GM18870 (cell line): Measurements from ENCODE around the gene CEP85L.

Experiments used
- ATAC-seq: cut with Tn5 transposase; IDR thresholded peaks from one replicate; pipeline ENCODE4 v1.9.1; 2021; ENCODE audit warnings: moderate library complexity; ENCODE audit not compliant: unreplicated experiment

The CEP85L gene

DNA sequence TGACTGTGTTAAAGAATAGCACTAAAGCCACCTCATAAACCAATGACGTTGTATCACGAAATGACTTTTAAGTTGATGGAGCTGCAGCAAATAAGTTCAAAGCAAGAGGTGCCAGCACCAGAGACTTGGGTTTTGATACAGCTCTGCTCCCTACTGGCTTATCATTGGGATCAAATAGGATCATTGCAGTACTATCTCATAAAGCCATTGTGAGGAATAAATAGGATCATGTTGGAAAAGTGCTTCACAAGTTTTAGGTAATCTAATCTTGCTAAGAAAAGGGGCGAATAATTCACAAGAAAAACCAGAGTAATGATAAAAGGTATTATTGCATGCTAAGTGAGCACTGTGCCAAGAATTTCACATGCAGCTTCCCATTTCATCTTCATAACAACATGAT lies 10.4 kb upstream of the CEP85L start:
- no peak for ATAC-seq

DNA sequence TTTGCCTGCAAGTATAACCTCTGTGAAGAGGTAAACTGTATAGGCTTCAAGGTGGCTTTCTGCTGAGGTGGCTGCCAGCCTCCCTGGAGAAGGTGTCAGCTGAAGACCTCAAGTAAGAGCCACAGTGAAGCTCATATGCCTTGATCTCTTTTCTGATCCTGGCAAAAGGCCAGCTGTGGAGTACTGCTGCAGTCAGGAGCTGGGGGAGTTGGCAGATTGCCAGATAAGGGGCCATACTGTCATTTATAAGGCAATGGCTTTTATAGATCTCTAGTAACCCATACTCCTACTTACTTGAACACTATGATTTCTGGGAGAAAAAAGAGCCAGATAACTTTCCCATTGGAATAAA lies 8.8 kb upstream of the CEP85L start:
- ATAC-seq, result no peak

DNA sequence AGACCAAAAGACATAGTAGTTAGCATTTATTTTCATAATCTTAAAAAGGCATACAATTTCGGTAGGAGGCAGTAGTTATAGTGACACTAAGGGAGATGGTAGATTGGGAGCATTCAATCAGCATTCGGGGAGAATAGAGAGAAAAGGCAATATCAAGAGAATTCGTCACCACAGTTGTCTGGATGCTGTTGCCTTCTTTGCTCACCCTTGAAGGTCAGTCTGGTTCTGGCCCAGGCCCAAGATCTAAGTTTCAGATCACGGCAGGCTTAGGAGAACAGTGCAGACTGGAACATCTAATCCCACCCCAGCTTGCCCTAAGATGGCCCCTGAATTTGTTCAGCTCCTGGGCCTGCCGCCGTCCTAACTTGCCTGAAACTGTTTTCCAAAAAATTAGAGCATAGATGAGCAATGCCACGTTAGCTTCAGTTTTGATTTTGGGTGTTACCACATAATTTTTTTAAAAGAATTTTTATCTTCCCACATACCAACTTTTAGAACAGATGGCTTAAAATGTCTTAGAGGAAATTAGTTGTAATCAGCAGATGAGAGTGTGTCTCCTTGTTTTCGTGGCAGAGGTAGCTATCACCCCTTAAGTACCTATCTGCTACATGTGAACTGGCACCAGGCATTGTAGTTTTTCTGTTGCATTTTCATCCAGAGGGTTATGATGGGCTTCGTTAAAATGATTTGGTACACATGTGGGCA lies 8.3 kb upstream of the CEP85L start:
- ATAC-seq, result no peak

DNA sequence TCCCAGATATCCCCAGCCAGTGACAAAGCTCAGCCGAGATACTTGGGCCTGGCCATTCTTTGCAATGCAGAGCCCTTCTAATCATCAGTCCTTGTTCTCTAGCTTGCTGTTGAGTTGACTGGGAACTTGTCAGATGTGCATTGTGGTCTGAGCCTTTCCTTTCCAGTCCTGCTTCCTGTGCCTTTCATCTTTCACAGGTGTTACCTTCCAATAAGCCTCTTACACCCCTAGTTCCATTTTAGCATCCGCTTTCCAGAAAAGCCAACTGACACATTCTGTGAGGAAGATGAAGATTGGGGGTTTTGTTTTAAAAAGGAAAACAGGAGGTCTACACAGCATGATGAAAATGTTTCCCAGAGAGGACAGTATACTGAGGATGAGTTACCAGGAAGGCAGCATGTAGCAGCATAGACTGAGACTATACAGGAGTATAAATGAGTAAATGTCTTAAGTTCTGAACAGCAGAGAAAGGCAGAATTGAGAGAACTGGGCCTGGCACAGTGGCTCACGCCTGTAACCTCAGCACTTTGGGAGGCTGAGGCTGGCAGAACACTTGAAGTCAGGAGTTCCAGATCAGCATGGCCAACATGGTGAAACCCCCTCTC lies 5.6 kb upstream of the CEP85L start:
- no peak for ATAC-seq

DNA sequence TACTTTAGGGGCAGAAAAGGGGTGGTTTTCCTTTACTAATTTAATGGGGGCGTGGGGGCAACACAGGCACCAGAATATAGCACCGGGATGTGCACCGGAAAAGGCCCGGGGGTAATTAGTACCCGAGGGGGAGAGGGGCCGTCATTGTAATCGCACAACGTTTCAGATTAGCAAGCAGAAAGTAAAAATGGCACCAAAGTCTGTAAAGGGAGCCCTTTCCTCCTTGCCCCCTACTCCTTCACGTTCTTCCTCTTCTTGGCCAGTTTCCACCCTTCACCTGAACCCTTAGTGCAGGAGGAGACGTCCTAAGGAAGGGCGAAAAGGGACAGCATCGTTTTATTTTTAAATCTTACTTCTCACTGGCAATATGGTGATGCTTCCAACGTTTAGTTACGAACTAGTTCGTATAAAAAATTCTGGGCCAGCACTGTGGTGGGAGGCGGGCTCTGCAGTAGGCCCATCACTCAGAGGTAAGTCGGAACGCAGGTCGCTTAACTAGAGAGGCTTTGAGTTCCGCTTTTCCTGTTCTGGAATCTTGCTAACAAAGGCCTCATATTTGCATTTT lies 742 bp upstream of the CEP85L start:
- no peak for ATAC-seq

DNA sequence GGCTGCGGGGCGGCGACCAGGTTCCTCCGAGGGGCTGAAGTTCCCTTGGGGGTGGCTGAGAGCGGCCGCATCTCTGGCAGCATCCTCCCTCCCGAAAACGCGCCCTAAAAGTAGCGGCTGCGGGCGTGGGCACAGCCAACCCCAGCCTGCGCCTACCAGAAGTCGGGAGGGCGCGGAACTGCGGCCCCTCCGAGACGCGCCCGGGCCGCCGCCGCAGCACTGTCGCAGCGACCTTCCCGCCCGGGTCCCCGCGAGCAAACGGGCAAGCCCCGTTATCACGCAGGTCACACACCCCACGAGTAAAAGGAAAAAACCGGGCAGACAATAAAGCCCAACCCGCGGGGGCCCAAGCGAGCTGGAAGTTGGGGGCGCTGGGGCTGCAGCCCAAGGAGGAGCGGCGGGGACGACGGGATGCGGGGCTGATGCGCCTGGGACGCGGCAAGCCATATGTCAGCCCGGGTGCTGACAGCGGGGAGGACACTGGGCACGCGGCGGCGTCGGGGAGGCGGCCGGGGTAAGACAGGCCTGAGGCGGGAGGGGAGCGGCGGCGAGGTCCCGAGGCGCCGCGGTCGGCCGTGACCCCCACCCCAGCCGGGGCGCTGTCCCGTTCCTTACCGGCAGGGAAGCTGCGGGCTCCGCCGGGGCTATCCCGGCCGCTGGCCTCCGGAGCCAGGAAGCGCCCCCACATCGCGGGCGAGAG lies 659 bp downstream of the CEP85L start:
- ATAC-seq, result peak; percentile 30

DNA sequence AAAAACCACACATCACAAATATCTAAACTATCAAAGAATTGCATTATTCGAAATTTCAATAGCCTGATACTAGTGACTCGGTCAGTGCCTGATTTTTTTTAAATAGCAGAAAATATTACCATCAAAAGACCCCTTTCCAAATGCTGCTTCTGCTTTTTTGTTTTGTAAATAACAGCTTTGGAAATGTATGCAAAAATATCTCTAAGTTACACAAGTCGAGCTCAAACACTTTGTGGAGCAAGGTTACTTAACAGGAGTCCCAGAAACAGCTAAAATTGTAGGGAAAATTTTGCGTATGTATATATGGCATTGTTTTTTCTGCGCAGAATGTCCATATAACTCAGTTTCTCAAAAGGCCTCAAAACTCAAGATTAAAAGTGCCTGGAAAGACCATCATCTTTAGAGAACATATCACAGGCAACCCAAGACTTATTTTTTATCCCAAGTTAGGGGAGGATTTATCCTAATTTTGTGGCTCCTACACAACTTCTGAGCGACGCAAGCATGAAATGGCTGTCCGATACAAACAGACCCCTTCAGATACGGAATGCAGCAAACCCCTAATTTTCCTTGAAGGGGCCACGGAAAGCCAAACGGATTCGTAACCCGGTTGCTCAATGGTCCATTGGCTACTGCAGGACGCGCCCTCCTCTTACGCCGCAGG lies 1.3 kb downstream of the CEP85L start:
- ATAC-seq, result peak; percentile 12

DNA sequence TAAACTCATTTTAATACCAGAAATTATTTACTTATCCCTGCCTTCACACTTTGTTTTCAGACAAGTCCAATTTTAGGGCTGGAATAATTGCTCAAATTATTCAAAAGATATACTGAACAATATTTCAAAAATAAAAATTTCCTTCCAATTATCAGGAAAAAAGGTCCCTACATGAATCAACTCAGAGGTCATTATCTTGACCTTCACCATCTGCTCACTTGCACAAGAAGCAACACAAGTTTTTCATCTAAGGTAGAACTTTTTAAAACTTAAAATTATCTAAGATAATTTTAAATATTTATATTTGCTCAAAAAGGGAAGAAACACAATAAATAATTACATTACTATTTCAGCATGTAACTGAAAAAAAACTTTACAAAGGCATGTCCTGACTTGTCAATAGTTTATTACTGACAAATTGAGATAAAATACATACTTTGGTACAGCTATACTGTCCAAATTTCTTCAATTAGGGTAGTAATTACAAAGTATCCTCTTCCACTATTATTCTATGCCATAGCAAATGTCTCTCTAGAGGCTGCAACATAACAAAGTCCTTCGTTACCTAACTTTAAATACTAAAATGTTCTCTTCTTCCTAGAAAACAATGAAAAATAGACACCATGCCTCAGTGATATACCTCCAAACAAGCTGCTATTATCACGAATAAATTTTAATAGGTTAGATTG lies 2.4 kb downstream of the CEP85L start:
- ATAC-seq, result no peak

DNA sequence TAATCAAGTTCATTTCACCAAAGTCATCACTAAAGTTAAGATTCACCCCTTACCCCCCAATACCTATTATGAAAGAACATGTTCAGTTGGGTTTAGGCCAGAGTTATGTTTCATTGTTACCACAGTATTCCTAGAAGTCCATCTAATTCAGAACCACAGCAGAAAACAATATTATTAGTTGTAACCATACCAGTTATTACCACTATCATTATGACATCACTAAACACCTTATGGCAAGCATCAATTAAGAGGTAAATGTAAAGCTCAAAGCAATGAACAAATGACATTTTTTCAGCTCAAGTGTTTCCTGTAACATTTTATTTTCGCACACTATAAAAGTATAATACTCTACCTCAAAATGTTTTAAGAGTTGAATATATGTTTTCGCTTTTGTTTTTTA lies 4.4 kb downstream of the CEP85L start:
- ATAC-seq, result no peak

DNA sequence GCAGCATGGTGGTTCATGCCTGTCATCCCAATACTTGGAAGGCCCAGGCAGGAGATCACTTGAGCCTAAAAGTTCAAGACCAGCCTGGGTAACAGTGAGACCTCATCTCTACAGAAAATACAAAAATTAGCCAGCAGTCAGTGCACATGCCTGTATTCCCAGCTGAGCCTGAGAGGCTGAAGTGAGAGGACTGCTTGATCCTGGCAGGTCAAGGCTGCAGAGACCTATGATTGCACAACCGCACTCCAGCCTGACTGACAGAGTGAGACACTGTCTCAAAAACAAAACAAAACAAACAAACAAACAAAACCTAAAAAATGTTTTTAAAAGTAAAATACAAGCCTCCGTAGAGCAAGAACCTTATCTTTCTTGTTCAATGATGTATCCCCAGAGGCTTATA lies 6.0 kb downstream of the CEP85L start:
- ATAC-seq, result no peak

DNA sequence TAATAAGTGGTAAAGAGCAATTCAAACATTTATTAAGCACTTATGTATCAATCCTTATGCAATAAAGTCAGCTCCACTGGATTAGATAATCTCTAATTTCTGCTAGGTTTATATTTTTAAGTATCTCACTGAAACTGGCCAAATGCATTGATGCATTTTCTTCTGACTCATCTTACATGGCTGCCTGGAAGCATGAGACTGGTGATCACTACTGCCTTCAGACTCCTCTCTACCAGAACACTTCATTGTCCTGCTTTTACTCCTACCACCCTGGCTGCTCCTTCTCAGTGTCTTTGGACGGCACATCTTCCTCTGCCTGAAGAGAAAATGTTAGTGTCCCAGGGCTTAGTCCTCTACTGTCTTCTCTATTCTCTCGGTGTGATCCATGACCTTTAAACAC lies 7.4 kb downstream of the CEP85L start:
- ATAC-seq, result no peak

DNA sequence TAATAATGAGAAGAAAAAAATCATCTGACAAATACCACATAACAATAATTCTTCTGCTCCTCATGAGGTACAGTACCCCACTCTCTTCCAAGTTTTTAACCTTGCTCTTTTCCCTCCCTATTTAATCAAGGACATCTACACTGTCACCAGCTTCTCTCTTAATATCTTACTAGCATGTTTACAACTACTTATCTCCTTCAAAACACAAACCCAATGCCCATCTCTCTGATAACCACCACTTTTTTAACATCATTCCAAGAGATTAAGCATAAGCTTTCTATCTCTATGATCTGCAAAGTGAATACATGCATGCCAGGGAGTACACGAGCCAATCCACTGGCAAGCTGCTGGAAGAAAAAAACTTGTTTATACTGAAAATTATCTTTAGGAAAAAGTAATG lies 10.3 kb downstream of the CEP85L start:
- no peak for ATAC-seq

DNA sequence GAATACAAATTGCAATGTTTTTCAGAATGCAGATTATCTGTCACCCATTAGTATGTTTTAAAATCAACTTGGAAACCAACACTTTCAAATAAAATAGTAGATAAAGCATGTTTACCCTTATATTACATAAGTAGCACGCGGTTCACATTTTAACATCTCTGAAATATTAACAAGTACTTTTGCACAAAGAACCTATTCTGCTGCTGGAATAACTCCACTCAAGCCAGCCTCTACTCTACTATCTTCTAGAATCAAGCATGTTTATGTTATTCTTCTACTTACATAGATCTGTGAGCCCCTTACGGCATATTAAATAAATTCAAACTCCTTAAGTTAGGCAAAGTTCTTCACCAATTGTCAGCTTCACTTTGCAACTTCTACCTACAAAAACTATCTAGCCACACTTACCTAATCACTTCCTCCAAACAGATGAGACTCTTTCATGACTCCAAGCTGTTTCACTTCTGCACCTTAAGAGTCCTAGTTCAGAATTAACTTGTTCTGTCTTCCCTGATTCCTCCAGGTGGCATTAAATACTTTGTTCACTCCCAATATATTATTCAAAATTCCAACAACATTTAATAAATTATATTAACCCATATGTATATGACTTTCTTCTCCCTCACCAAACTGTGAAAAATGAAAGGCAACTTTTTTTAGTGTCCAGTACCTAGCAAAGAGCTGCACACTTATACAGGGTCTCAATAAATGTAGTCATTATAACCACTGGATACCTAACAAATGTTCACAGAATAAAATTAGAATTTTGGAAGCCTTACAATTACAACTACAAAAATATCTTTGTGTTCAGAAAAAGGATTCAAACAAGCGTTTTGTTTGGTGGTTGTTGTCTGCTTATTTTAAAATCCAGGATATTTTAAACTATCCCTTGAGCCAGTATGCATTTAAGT lies 12.1 kb downstream of the CEP85L start:
- ATAC-seq, result peak; percentile 83

DNA sequence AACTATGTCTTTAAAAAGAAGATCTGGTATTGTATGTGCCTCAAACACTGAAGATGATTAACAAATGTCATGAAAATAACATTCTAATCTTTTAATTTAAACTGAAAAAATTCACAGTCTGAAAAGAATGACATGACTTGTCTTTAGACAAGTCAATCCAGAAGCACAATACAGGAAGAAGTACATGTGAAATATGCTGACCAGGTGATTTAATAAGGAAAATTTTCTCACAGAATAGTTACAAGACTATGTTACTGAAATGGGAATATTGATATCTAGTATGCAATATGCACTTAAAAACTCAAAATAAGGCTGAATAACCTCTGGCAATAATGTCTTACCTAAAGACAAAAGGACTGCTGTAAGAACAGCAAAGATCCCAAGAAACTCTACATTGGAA lies 13.1 kb downstream of the CEP85L start:
- no peak for ATAC-seq

DNA sequence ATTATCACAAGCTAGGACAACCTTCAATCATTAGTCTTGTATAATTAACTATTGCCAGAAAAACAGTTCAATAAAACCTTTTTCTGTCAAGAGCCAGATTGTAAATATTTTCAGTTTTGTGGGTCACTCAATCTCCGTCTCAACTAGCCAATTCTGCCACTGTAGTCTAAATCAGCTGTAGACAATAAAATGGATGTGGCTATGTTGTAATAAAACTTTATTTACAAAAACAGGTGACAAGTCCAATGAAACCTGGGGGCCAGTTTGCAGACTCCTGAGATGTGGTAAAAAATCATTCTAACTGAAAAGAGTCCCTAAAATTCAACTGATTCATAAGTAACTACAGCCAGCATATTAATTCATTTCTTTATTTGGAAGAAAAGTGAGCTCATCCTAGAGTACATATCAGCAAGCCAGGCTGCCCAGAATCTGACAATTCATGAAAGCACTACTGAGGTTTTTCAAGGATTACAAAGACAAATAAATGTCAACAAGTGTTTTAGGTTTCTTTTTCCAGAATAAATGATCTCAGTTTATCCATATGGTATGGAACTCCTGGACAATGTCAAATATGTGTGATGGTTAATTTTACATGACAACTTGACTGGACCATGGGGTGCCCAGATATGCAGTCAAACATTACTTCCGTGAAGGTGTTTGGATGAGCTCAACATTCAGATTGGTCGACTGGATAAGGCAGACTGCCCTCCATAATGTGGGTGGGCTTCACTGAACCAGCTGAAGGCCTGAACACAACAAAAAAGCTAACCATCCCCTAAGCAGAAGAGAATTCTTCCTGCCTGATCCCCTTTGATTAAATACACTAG lies 15.3 kb downstream of the CEP85L start:
- ATAC-seq, result no peak

DNA sequence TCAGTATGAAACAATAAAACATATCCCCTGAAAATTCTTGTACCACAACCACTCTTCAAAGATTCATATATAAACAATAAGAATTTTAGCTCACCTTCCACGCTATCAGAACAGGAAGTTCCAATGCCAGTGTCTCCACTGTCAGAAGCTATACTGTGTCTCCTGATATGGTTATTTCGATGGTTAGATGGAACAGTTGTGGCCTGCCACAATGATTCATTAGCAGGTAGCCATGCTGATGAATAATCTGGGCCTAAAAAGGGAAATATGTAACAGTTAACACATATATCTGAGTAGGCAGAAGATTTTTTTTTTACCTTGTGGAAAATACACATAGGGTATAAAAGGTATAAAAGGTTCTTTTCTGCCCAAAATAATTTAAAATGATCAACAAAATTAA lies 19.0 kb downstream of the CEP85L start:
- no peak for ATAC-seq

DNA sequence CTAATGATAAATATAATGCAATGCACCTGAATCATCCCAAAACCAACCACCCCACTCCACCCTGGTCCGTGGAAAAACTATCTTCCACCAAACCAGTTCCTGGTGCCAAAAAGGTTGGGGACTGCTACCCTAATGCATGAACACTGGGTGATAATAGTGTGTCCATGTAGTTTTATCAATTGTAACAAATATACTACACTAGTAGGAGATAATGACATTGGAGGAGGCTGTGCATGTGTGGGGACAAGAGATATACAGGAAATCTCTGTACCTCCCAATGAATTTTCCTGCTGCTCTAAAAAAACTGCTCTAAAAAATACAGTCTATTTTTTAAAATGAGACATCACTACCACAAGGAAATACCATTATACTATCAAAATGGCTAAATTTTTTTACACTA lies 20.5 kb downstream of the CEP85L start:
- ATAC-seq, result no peak

DNA sequence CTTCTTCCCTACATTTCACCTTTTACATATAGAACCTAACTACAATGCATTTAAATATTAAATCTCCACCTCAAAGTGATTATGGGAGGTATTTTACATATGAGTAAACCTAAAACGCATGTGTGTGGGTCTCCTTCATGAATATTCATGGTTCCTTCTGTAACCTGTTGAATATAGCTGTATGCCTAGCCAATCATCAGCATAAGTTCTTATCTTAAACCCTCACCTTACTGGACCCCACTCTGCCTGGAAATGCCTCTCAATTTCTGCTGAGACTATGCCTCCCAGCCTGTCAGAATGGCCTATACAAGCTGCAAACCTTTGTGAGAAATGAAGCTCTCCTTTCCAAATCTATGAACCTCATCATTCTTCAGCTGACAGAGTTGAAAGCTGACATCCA lies 21.3 kb downstream of the CEP85L start:
- no peak for ATAC-seq

DNA sequence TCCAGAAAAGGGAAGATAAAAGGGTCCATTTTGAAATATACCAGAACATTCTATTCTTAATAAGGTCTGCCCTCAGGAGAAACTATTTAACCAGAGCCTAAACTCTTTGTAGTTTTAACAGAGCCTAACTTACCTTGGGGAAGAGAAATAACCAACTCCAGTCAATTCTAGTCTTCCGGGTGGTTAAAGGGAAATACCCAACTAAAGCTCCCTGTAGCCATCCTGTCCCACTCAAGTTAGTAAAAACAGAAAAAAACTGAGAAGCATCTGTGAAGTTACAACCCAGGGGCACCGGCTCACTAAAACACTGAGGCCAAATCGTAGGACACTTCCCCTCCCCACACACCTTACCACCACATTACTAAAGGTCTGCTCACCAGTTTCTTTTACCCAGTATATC lies 23.7 kb downstream of the CEP85L start:
- ATAC-seq, result no peak
